Esophagus squamous epithelium (tissue), 4 donors: Measurements from ENCODE around the gene MVB12B.

Experiments
- CTCF ChIP-seq, 6 experiments: fragments of 450-650 bp in 4 of 6; fragments of 200-600 bp in 2 of 6; sonication (generic) in 2 of 6; IDR thresholded peaks; one replicate each; pipeline ENCODE4 v1.5.1; 2016 to 2019; ENCODE audit warnings: antibody characterized with exemption in 6 of 6, mild to moderate bottlenecking in 4 of 6, moderate library complexity in 4 of 6
- POLR2A ChIP-seq, 4 donors: fragments of 450-650 bp; IDR thresholded peaks; one replicate each; pipeline ENCODE4 v1.6.1; 2017; ENCODE audit warnings: antibody characterized with exemption in 4 of 4, mild to moderate bottlenecking in 4 of 4, moderate library complexity in 3 of 4

- TF ChIP-seq CTCF (IDR thresholded peaks at IDR 0.05): no peak
- no peak for TF ChIP-seq POLR2A (IDR thresholded peaks at IDR 0.05)
These were observed 199.8 kb downstream of the MVB12B start for GRCh38 chr9:126526218-126527108.
